K562 (cell line): ENCODE results near the gene SKOR1. TPM values are rescaled to one million over a fixed set of nuclear protein-coding genes. Genes with fewer than 3 reads are reported as not detected.

Experiments used
- CHAMP1 ChIP-seq: fragments of 450-650 bp; IDR thresholded peaks from 2 replicates; pipeline ENCODE4 v1.6.1; 2016; ENCODE audit warnings: mild to moderate bottlenecking
- ELK3 ChIP-seq: fragments of 450-650 bp; formaldehyde crosslinking; IDR thresholded peaks from 2 replicates; pipeline ENCODE4 v1.4.0; 2020; ENCODE audit warnings: mild to moderate bottlenecking
- GABPB2 ChIP-seq: fragments of 250-450 bp; sonication (Bioruptor Pico); conservative IDR thresholded peaks from 2 replicates; pipeline ENCODE4 v1.5.1; 2021; ENCODE audit warnings: mild to moderate bottlenecking
- KDM1A ChIP-seq, 2 experiments: fragments of 450-650 bp; IDR thresholded peaks; 2 replicates each; pipeline ENCODE4 v1.6.1; 2016; ENCODE audit warnings: mild to moderate bottlenecking in 2 of 2
- NFATC3 ChIP-seq: fragments of 450-650 bp; IDR thresholded peaks from 2 replicates; pipeline ENCODE4 v1.6.1; 2017; ENCODE audit warnings: mild to moderate bottlenecking
- NUFIP1 ChIP-seq: fragments of 450-650 bp; IDR thresholded peaks from 2 replicates; pipeline ENCODE4 v1.6.1; 2018; ENCODE audit not compliant: partially characterized antibody
- POLR3A ChIP-seq: IDR thresholded peaks from 2 replicates; pipeline ENCODE4 v1.6.1; 2011; ENCODE audit warnings: borderline replicate concordance, mild to moderate bottlenecking, moderate library complexity; ENCODE audit not compliant: insufficient read length, insufficient read depth; ENCODE audit errors: extremely low read depth
- SMARCA5 ChIP-seq: fragments of 450-650 bp; IDR thresholded peaks from 2 replicates; pipeline ENCODE4 v1.6.1; 2016
- SMC3 ChIP-seq: conservative IDR thresholded peaks from 2 replicates; pipeline ENCODE4 v1.6.1; 2011; ENCODE audit warnings: low read depth, low read length, improper control_type of control experiment; ENCODE audit not compliant: insufficient read depth
- SREBF1 ChIP-seq: fragments of 150-350 bp; IDR thresholded peaks from 2 replicates; pipeline ENCODE4 v1.6.1; 2014; ENCODE audit warnings: antibody characterized with exemption, low read depth, low read length, borderline replicate concordance
- TARDBP ChIP-seq: fragments of 450-650 bp; IDR thresholded peaks from 2 replicates; pipeline ENCODE4 v1.6.1; 2016
- TFE3 ChIP-seq: fragments of 450-650 bp; formaldehyde crosslinking; IDR thresholded peaks from 2 replicates; pipeline ENCODE4 v1.4.0; 2020; ENCODE audit warnings: mild to moderate bottlenecking, mixed read lengths
- ZBTB1 ChIP-seq: sonication (generic); formaldehyde crosslinking; IDR thresholded peaks from 2 replicates; pipeline ENCODE4 v1.8.1; 2023; ENCODE audit warnings: missing genetic modification reagents, low read depth, mild to moderate bottlenecking, borderline replicate concordance
- ZNF217 ChIP-seq: sonication (generic); formaldehyde crosslinking; IDR thresholded peaks from 2 replicates; pipeline ENCODE4 v1.8.0; 2022; ENCODE audit warnings: mild to moderate bottlenecking, missing genetic modification reagents
- polyA plus RNA-seq, 8 experiments: library from polyadenylated mRNA; depleted of rRNA in 4 of 8; stranded (reverse) in 5 of 8; unstranded in 3 of 8; fragments of >200 nt; fragmentation: Nextera tagmentation in 2 of 8; fragmentation: Illumina TruSeq in 1 of 8; extraction: Ambion mirVana in 2 of 8; extraction: Trizol in 1 of 8; gene quantifications; 2 replicates each; pipeline versions ENCODE4 v1.2.1 to v1.2.3, GENCODE V29; 2011 to 2014; ENCODE audit warnings: inconsistent platforms in 1 of 8, missing spikeins in 1 of 8
- total RNA-seq, 7 experiments: library from RNA; depleted of rRNA in 6 of 7; stranded (reverse); fragments of >200 nt in 6 of 7; fragmentation: Illumina TruSeq in 2 of 7; extraction: Trizol in 2 of 7; gene quantifications; 2 replicates each; pipeline versions ENCODE4 v1.2.1 to v1.2.3, GENCODE V29; 2011 to 2021; ENCODE audit warnings: low replicate concordance in 1 of 7

The SKOR1 gene
- total and polyA plus RNA-seq, 9 of the 15 experiments (the other 6 are each of a cell fraction or from before 2014, with no cell fraction given), result 0.04 to 0.41 (median 0.09) TPM; not detected in 3

GRCh38 chr15:67839929-67840748, 14.8 kb downstream of the SKOR1 start, which contains the start of gene RNU6-1 (continued):
- TF ChIP-seq NUFIP1 (no peak), SMARCA5 (no peak), KDM1A (IDR thresholded peaks at IDR 0.05) (no peak), NFATC3 (no peak), TFE3 (peak; percentile 98), ZBTB1 (CRISPR knock-in tag) (no peak), SREBF1 (no peak), SMC3 (no peak), POLR3A (peak; percentile 92), TARDBP (peak; percentile 78), CHAMP1 (no peak), GABPB2 (CRISPR knock-in tag) (no peak), ELK3 (CRISPR knock-in tag) (no peak), ZNF217 (CRISPR knock-in tag) (no peak)
